Measurements from ENCODE around the gene MPDZ.
"Not testable (repeated sequence)": the region's sequence is repeated elsewhere in the genome, so short reads cannot be mapped to it uniquely, and the experiment has no call there.

Gene MPDZ

DNA sequence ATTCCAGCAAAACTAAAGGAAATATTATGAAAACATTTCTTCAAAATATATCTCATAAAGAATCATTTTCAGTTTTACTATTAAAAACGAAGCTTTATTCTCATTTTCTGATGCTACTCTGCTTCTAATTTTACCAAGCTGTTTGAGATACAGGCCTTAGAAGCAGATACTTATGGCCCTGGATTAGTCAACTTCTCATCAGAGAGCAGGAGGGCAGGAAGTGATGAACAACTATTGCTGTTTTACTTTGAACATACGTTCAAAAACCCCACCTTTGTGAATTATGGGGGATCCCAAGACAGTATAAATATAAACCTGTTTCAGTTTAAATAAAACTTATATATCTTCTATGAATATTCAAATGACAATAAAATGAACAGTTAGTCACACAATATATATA lies 16.0 kb downstream of the MPDZ start:
- no peak for DNase-seq

DNA sequence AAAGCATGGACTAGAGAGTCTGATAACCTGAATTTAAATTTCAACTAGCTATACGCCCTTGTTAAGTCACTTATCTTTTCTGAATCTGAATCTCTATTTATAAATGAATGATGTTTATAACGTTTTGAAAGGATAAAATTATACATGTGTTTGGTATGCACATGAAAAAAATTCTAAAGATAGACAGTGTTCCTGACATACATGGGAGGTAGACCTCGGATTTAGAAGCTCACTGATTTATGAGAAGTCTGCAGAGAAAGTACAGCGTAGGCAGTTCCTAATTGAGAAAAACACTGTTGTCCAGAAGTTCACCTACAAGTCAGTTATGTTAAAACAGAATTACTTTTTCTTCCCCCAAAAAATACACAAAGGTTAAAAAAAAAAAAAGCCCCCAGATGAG lies 26.6 kb downstream of the MPDZ start:
- DNase-seq = no peak

DNA sequence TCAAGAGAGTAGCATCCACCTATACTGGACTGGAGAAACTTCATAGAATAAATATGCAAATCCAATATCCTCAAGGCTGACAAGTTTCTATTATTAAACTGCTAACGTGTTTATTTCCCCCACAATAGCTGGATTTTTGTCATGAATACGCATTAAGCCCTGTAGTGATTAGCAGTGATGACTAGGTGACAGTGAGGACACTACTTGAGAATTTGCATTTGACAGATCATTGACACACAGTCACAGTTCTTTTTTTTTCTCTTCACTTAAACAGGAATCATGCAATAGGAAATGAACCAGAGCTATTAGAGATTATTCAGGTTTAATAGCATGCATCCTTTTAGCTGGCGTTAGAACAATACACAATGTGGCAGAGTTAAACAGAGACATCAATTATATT lies 35.3 kb downstream of the MPDZ start:
- no peak for DNase-seq

DNA sequence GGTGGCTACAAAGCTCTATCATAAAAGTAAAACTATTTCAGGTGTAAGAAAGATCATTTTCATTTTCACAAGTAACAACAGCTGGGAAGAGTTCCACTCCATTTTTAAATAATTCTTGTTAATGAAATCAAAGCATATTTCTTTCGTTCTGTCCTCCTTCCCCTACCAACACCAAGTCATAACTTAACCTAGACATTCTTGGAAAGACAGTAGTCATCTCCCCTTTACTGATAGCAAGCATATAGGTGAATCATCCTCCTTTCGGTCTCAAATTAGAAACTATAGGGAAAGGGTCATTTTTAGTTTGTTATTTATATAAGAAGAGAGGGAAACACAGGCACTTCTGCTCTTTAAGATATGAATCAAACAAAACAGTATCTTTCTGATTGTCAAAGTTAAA lies 38.2 kb downstream of the MPDZ start:
- no peak for DNase-seq

DNA sequence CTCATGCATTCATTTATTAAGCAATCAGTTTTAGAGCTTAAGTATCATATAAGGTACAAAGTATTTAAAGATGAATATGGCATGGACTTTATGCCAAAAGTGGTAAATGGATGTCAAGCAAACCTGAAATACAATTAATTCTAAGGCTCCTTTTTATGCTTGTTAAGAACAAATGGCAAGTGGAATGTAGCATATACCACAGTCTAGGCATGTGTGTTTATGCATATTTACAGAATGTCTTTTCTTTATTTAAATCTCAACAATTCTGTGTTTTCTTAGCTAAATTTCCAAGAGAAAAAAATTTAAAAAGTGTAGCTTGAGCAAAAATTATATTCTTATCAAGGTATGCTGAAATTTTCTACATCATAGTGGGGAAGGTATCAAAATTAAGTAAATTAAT lies 39.8 kb downstream of the MPDZ start:
- DNase-seq = no peak

DNA sequence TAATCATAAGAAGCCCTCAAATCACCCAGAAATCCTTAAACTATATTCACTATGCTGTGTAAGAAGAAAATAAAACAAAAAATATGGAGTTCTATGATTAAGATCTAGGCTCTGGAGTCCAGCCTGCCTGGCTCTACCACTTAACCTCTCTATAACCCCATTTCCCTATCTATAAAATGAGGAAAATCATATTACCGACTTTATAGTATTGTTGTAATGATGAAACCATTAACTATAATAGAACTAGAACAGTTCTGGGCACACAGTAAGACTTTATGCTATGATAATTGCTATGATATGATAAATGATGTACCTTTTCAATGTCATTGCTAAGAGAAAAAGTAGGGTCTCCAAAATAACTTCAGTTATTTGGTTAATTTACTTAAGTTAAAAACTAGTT lies 40.3 kb downstream of the MPDZ start:
- DNase-seq = no peak

DNA sequence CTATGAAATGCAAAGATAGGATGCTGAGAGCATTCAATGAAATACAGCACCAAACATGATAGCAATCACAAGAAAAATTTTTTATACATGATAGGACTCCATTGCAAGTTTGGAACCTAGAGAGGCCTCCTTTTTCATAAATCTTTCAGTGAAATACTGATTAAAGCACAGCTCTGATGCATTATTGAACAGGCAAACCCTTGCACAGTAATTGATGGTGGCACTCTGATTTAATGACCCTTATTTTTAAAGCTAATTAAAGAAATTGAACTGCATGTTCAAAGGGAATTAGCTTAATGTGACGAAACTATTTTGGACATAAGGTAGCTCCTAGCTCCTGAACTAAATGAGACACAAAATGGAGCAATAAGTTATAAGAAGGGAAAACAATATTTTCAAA lies 44.6 kb downstream of the MPDZ start:
- no peak for DNase-seq

DNA sequence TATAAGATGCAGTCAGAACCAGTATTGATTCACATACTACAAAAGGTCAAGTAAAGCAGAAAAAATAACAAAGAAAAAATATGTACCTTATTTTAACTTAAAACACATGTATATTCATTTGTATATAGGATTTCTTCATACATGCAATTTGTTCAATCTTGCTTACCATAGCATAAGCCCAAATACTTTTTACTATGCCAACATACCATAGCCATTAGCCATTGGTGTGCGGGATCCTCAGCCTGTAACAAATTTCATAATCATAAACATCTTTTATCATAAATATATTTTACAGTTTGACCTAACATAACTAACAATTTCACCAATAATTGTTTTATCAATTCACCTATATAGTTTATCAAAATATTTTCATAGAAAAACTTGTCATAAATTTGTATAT lies 51.1 kb downstream of the MPDZ start:
- DNase-seq = no peak

DNA sequence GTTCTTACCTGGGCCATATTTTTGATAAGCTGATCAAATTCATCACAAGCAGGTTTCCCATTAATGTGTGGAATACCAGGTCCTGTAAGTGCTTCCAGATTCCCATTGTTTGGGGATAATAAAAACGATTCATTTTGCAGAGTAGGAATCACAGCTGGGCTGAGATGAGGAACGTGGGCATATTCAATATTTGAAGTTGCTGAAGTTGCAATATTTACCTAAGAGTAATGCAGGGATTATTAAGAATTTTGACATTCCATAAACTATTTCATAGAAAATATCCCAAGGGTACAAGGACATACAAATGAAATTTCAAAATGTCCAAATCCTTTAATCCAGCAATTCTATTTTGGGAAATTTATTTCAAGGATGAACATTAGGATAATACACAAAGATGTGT lies 55.1 kb downstream of the MPDZ start:
- no peak for DNase-seq

DNA sequence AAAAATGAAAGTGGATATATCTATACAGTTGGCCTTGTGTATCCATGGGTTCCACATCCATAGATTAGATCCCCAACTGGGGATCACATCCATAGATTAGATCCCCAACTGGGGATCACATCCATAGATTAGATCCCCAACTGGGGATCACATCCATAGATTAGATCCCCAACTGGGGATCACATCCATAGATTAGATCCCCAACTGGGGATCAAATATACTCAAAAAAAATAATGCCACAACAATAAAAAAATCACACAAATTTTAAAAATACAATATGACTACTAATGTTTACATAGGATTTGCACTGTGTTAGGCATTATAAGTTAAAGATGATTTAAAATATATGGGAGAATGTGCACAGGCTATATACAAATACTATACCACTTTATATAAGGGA lies 56.8 kb downstream of the MPDZ start:
- not testable (repeated sequence) for DNase-seq

DNA sequence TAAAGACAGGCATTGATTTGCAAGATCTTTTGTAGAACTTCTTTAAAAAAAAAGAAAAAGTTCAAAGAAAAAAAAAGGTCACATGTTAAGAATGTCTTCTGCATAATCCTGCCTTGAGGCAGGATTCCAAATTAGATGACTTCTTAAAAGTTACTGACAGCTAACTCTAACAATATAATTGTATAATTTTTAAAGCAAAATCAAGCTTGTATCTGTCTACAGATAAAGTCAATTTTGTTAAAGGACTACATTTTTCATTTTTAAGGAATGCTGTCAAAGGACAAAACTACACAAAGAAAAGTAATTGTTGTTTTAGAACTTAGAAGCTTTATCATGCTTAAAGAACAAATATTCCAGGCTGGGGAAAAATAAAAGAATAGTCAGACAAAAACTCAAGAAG lies 57.8 kb downstream of the MPDZ start:
- DNase-seq = no peak

DNA sequence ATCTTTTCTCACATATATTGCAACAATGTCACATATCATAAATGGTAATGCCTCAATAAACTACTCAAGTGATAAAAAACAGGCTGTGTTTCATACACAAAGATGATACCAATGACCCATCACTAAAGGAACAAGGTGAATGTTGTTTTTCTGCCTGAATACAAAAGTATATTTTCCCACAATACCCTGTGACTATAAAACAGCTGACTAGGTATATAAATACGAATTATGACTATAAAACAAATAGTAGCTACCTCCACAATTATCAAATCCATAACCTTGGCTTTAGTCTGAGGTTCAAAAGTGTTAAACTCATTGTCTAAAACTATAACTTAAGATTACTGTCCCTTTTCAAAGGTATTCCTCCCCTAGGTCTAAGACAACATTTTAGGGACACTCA lies 58.7 kb downstream of the MPDZ start:
- no peak for DNase-seq

DNA sequence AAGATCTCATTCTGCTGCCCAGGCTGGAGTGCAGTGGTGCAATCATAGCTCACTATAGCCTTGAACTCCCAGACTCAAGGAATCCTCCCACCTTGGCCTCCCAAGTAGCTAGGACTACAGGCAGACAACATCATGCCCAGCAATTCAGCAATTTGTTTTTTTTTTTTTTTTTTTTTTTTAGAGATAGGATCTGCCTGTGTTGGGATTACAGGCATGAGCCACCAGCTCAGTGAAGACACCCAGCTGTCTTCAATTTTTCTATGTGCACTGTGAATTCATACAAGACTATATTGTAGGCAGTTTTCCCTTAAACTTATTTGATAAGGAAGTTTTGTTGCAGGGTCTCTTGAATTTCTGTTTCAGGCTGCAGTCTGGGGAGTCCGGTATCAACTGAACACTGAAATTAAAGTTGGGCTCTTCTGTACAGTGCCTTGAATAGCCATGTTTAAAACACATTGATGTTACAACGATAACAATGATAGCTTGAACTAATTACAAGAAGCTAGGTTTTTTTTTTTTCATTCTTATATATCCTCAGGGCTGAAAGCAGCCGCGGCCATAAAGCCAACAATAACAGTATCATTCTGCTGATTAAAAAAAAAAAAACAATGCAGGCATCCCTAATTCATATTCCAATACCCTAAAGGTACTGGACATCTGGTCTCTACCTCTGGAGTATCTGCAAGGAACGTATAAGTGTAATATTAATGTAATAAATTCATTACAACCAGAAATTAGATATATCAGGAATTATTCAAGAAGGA lies 63.5 kb downstream of the MPDZ start:
- DNase-seq = no peak

DNA sequence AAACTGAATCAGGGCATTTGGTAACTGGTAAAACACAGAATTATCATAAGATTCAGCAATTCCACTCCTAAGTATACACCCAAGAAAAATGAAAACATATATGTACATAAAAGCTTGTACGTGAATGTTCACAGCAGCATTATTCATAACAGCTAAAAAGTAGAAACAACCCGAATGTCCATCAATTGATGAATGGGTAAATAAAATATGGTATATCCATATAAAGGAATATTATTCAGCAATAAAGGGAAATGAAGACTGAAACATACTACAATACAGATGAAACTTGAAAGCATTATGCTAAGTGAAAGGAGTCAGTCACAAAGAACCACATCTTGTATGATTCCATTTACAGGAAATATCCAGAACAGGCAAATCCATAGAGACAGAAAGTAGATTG lies 65.5 kb downstream of the MPDZ start:
- DNase-seq = no peak

DNA sequence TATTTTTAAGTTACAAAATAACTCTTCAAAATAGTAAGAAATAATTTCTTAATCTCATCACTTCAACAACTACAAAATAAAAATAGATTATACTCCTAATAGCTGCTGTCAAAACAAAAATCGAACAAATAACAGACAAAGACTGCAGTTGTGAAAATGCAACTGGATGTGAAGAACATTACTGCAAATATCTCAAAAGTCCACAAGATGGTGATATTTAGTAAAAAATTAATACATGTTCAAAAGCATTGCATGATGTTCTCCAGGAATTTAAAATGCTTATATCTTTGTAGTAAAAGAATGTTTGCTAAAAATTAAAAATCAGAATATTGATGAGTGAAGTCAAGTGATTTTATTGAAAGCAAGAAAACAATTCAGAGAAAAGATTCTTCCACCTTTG lies 66.2 kb downstream of the MPDZ start:
- no peak for DNase-seq

DNA sequence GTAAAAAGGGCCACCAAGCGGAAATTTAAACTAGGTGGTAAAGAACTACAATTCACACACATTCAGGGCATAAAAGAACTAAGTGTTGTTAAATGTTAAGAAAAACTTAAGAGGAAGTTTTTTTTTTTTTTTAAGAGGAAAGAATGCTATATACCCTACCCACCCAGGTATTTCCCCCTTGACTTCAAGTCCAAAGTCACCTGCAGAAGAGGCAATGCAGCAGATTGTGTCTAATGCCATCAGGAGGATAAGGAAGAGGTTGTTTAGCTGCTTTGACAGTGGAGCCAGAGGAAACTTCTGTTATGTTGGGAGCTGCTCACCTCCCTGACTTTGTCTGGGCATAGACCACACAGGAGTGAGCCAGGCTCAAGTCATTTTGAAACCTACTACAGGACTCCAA lies 69.2 kb downstream of the MPDZ start:
- no peak for DNase-seq

DNA sequence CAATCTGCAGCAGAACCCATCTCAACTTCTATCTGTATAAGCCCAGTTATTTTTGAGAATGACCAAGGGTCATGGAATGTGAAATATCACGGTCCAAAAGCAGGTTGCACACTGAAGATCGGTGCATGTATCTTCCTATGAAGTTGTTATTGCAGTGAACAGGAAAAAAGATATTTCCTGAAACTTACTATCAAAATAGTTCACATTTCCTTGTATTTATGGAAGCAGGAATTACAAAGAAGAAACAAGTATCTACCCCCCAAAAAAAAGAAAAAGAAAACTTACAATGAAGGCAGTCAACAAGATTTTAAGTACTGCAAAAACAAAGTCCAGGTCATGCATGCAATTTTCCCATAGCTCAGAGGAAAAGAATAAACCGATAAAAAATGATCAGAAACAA lies 70.0 kb downstream of the MPDZ start:
- no peak for DNase-seq

DNA sequence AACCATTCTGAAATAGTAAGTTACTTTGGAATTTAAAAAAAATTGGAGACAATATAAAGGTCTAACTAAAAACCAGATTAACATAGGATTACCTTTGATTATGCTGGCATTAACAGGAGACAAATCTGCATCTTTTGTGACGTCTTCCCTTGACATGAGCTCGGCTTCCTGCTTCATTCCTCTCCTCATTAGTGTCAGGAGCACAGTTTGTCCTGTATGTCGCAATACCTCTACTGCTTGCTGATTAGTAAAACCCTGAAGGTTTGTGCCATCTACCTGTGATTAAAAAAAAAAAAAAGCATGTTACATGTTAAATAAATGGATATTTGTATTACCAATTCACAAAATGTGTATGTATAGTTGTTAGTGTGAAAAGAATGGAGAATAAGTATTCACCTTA lies 73.7 kb downstream of the MPDZ start:
- no peak for DNase-seq

DNA sequence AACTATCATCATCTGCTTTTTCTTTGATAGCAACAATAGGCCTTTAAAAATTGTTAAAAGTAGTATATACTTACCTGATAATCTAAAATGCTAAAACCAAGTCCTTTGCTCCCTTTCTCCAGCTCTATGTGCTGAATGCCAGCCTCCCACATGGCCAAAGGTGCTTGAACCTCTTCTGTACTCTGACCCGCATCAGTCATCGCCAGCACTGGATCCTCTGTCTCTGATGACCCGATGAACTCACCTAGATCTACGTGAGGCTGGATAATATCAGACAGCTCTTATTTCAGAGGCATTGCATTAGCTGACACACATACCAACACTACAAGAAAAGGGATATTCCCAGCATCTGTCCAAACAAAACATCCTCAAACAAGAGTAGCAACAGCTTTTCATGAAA lies 89.5 kb downstream of the MPDZ start:
- DNase-seq = no peak

DNA sequence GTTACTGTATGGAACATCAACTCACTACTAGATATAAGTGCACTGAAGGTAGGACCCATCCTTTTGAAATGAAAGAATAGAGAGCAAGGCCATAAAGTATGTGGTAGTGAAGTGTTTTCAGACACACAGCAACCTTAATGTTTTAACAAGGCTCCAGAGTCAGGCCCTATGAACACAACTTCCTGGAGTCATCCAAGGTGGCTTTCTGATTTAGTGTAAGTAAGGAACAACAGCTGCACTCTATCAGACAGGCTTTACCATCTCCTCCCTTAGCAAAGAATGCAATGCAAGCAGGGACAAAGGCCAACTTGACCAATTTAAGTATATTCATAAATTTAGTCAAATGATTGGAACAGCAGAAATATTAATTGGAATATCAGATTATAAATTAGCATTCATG lies 90.1 kb downstream of the MPDZ start:
- DNase-seq = no peak

DNA sequence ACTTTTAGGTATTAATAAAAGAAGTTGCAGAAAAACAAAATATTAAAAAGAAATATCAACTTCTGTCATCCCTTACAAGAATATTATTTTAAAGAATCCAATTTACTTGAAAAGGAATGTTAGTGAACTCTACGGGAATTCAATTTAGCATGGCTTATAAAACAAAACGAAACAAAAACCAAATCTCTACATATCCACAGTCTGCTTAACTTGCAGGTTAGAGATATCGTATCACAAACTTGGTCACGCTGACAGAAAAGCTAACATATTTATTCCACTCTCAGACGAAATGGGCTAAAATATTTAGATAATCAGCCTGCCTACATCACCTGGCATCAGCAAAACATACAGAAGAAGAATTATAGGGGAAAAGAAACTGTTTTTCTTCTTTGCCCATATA lies 92.7 kb downstream of the MPDZ start:
- no peak for DNase-seq

DNA sequence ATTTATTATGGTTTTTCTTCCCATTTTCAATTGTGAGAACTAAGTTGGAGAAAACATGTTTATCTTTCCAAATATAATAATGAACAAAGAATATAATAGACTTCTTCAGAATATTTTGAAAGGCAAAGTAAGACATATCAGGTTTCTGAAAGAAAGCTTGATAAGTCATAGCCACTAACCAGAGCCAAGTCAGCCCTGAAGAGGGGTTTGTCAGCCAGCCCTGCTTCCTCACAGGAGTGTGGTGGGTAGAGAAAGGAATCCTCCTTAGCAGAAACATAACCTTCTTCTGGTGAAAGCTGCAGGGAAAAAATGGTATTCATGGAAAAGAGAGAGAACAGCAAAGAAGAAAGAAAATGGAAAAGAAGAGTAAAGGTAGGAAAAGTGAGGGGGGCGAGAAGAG lies 93.4 kb downstream of the MPDZ start:
- no peak for DNase-seq

DNA sequence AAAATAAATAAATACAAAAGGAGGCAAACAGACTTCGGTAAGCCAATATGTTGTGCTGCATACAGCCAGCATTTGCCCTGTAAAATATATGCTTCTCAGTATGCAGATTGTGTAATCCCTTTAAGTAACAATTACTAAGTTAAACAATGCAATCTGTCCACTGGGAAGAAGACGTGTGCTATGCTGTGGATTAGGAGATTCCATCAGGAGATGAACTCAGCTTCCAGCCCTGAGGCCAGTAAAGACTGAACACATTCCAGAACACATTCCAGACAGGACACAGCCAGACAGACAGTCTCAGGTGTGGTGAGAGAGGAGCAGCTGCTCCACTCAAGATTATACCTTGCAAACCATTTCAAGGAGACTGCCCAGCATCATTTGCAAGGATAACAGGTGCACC lies 97.8 kb downstream of the MPDZ start:
- no peak for DNase-seq

DNA sequence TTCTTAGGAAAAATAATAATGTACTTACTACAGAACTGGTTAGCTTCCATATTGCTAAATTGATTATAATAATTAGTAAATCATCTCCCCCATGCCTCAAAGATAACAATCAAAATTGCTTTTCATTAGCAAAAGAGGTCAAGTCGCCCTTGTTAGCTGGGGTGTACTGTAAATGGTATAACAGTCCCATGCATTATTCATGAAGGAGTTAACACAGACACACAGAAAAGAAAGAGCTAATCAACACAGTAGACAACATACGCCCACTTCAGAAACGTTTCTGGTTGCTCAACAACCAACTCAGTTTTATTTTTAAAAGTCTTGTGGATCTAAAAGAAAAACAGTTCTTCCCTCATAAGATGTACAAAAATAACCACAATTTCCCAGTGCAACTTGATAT lies 100.2 kb downstream of the MPDZ start:
- DNase-seq = no peak

DNA sequence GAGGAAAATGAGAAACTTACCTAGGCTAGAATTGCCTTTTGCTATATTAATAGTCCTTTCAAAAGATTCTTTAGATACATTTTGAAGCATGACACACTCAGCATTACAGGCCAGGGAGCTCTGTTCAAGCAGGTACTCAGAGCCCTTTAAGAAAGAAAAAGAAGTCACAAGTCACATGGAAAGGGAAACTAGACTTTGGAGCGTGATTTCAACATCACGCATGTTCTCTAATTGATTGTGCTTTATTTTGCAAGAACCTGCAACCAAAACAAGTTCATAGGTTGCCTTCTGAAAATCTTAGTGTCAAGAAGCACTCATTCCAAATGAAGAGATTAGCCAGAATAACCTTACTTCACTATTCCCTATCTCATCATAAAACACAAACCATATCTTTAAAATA lies 103.8 kb downstream of the MPDZ start:
- DNase-seq = no peak

All from activated CD4-positive, CD25-positive, alpha-beta regulatory T cell (primary cell).